ENCODE data around the gene SEC24A.
"Not testable (repeated sequence)": the region's sequence is repeated elsewhere in the genome, so short reads cannot be mapped to it uniquely, and the experiment has no call there.

The SEC24A gene

DNA sequence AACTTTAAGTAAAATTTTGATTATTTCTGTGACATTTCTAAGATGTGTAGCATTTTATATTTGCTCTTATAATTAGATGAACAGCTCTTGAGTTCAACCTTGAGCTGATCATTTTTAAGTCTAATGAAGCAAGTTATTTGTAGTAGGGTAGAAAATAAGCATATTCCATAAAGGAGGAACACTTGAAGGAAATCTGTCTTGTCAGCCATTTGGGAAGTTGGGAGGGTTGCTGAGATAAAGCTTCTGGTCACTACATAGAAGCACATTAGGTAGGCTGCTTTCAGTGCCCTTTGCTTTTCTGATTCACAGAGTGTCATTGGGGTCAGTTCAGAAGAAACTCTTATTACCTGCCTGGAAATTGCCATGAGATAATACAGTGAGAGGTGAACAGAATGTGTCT, 44.1 kb downstream of the SEC24A start:
- peaks cover 80% of the 10 kb centered on the region for H3K36me3 ChIP-seq (ENCODE audit: control insufficient read depth, insufficient read depth, low read length)
- H3K9me3 ChIP-seq (ENCODE audit: control insufficient read depth, low read length), result no peaks in the 10 kb centered on the region
- no peak overlapping the region for H3K27ac ChIP-seq (ENCODE audit: low read depth, low read length, severe bottlenecking)
- no peak overlapping the region for H3K4me3 ChIP-seq (ENCODE audit: extremely low read depth, insufficient read depth, low read length, poor library complexity, severe bottlenecking)
- H3K4me1 ChIP-seq (ENCODE audit: control insufficient read depth, insufficient read depth, low read length, poor library complexity, severe bottlenecking), result no peaks in the 10 kb centered on the region

GRCh38 chr5:134708301-134708700, 59.7 kb downstream of the SEC24A start:
- whole genome bisulfite sequencing, 2 experiments (ENCODE audit: insufficient coverage in 2 of 2), result no CpG with 5 or more reads among the region's 1 CpG
- Histone ChIP-seq H3K36me3 (ENCODE audit: control insufficient read depth, insufficient read depth, low read length) (peaks cover 90% of the 10 kb centered on the region), H3K9me3 (ENCODE audit: control insufficient read depth, low read length) (no peaks in the 10 kb centered on the region), H3K4me3 (ENCODE audit: extremely low read depth, insufficient read depth, low read length, poor library complexity, severe bottlenecking) (no peak overlapping the region), H3K27ac (ENCODE audit: low read depth, low read length, severe bottlenecking) (no peak overlapping the region), H3K4me1 (ENCODE audit: control insufficient read depth, insufficient read depth, low read length, poor library complexity, severe bottlenecking) (no peaks in the 10 kb centered on the region)

GRCh38 chr5:134714120-134714519, 65.5 kb downstream of the SEC24A start:
- 47 to 57% methylated on average over 2 of the region's 5 CpGs for WGBS, 2 experiments (ENCODE audit: insufficient coverage in 2 of 2)

GRCh38 chr5:134714541-134714940, 66.0 kb downstream of the SEC24A start:
- Histone ChIP-seq H3K9me3 (ENCODE audit: control insufficient read depth, low read length) (no peaks in the 10 kb centered on the region), H3K27ac (ENCODE audit: low read depth, low read length, severe bottlenecking) (no peak overlapping the region), H3K4me3 (ENCODE audit: extremely low read depth, insufficient read depth, low read length, poor library complexity, severe bottlenecking) (no peak overlapping the region), H3K36me3 (ENCODE audit: control insufficient read depth, insufficient read depth, low read length) (peaks cover 85% of the 10 kb centered on the region), H3K4me1 (ENCODE audit: control insufficient read depth, insufficient read depth, low read length, poor library complexity, severe bottlenecking) (no peaks in the 10 kb centered on the region)
- WGBS, 2 experiments (ENCODE audit: insufficient coverage in 2 of 2), result 100% methylated on average over 2 to 3 of the region's 3 CpGs

More at GRCh38 chr5:134714120-134714519, 65.5 kb downstream of the SEC24A start:
- H3K9me3 ChIP-seq (ENCODE audit: control insufficient read depth, low read length), result no peaks in the 10 kb centered on the region
- no peak overlapping the region for H3K27ac ChIP-seq (ENCODE audit: low read depth, low read length, severe bottlenecking)
- H3K4me1 ChIP-seq (ENCODE audit: control insufficient read depth, insufficient read depth, low read length, poor library complexity, severe bottlenecking), result no peaks in the 10 kb centered on the region
- peaks cover 80% of the 10 kb centered on the region for H3K36me3 ChIP-seq (ENCODE audit: control insufficient read depth, insufficient read depth, low read length)
- no peak overlapping the region for H3K4me3 ChIP-seq (ENCODE audit: extremely low read depth, insufficient read depth, low read length, poor library complexity, severe bottlenecking)

GRCh38 chr5:134715466-134715865, 66.9 kb downstream of the SEC24A start:
- not testable (repeated sequence) for H3K27ac ChIP-seq (ENCODE audit: low read depth, low read length, severe bottlenecking); H3K4me3 ChIP-seq (ENCODE audit: extremely low read depth, insufficient read depth, low read length, poor library complexity, severe bottlenecking); H3K9me3 ChIP-seq (ENCODE audit: control insufficient read depth, low read length); H3K4me1 ChIP-seq (ENCODE audit: control insufficient read depth, insufficient read depth, low read length, poor library complexity, severe bottlenecking)
- 79 to 97% methylated on average over 3 of the region's 4 CpGs for WGBS, 2 experiments (ENCODE audit: insufficient coverage in 2 of 2)
- peaks cover 86% of the 10 kb centered on the region for H3K36me3 ChIP-seq (ENCODE audit: control insufficient read depth, insufficient read depth, low read length)

- peaks cover 41% of the 10 kb centered on the region for H3K36me3 ChIP-seq (ENCODE audit: control insufficient read depth, insufficient read depth, low read length)
Measured at GRCh38 chr5:134724872-134725271, 76.3 kb downstream of the SEC24A start.

DNA sequence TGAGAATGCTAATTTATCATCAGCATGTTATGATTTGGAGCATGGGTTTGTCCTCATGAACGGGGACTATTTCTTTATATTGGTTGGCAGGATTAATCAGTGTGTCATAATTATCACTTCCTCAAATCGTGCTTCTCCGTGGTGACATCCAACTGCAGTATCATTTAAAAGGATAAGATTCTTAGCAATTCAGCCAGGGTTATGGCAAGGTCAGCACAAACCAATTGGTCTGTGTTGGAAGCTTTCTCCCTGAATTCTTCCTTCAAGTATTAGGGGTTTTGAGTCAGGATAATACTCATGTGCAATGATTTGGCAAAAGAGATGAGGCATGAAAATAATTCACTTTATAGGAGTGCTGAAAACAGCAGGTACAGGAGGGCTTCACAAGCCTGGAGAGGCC, 84.2 kb downstream of the SEC24A start:
- 83% methylated on average over 2 of the region's 3 CpGs; no CpG with 5 or more reads in 1 of the 2 experiments for WGBS, 2 experiments (ENCODE audit: insufficient coverage in 2 of 2)
- Histone ChIP-seq H3K36me3 (ENCODE audit: control insufficient read depth, insufficient read depth, low read length) (peaks cover under 1% of the 10 kb centered on the region), H3K4me3 (ENCODE audit: extremely low read depth, insufficient read depth, low read length, poor library complexity, severe bottlenecking) (no peak overlapping the region), H3K4me1 (ENCODE audit: control insufficient read depth, insufficient read depth, low read length, poor library complexity, severe bottlenecking) (no peaks in the 10 kb centered on the region), H3K9me3 (ENCODE audit: control insufficient read depth, low read length) (no peaks in the 10 kb centered on the region), H3K27ac (ENCODE audit: low read depth, low read length, severe bottlenecking) (no peak overlapping the region)

More at GRCh38 chr5:134724872-134725271, 76.3 kb downstream of the SEC24A start:
- Histone ChIP-seq H3K27ac (ENCODE audit: low read depth, low read length, severe bottlenecking) (no peak overlapping the region), H3K4me1 (ENCODE audit: control insufficient read depth, insufficient read depth, low read length, poor library complexity, severe bottlenecking) (no peaks in the 10 kb centered on the region), H3K4me3 (ENCODE audit: extremely low read depth, insufficient read depth, low read length, poor library complexity, severe bottlenecking) (no peak overlapping the region), H3K9me3 (ENCODE audit: control insufficient read depth, low read length) (no peaks in the 10 kb centered on the region)
- 100% methylated on average over 1 of the region's 1 CpG; no CpG with 5 or more reads in 1 of the 2 experiments for WGBS, 2 experiments (ENCODE audit: insufficient coverage in 2 of 2)

DNA sequence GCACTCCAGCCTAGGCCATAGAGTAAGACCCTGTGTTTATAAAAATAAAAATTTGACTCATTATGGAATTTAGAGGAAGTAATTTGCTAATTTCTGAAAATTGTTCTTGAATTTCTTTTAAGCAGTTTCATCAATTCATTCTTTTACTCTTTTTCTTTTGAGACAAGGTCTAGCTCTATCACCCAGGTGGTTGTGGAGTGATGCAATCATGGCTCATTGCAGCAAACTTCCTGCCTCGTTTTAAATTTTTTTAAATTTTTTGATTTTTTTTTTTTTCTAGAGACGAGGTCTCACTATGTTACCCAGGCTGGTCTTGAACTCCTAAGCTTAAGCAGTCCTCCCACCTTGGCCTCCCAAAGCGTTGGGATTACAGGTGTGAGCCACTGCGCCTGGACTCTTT, 86.7 kb downstream of the SEC24A start:
- no peak overlapping the region for H3K27ac ChIP-seq (ENCODE audit: low read depth, low read length, severe bottlenecking)
- H3K4me1 ChIP-seq (ENCODE audit: control insufficient read depth, insufficient read depth, low read length, poor library complexity, severe bottlenecking), result peaks cover 7% of the 10 kb centered on the region
- no peaks in the 10 kb centered on the region for H3K9me3 ChIP-seq (ENCODE audit: control insufficient read depth, low read length)
- no peak overlapping the region for H3K4me3 ChIP-seq (ENCODE audit: extremely low read depth, insufficient read depth, low read length, poor library complexity, severe bottlenecking)
- no peaks in the 10 kb centered on the region for H3K36me3 ChIP-seq (ENCODE audit: control insufficient read depth, insufficient read depth, low read length)
- 92 to 97% methylated on average over 3 to 4 of the region's 4 CpGs for WGBS, 2 experiments (ENCODE audit: insufficient coverage in 2 of 2)

DNA sequence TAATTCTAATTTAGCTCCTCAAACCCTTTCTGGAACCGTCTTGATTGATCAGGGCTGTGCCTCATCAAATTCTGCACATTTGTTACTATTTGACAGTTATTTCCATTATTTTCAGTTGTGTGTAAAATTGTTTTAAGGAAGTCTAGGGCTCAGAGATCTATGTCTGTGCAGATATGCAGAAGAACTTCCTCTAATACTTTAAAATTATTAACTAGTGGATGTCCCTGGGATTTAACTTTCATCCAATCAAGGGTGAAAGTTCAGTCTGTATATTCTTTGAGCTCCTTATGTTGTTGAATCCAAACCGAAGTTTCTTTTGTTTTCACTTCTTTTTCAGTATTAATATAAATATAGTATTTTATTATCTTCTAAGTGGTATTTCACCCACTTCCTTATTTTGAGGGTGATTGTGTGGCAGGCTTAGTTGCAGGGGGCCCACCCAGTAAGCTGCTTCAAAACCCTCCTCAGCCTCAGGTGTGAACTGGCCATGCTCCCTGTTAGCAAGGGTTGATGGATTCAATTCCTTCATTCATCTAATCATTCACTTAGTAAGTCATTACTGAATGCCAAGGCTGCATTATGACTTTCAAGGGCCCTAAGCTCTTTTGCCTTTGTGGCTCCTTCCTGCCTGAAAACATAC, 87.7 kb downstream of the SEC24A start:
- Histone ChIP-seq H3K4me3 (ENCODE audit: extremely low read depth, insufficient read depth, low read length, poor library complexity, severe bottlenecking) (no peak overlapping the region), H3K4me1 (ENCODE audit: control insufficient read depth, insufficient read depth, low read length, poor library complexity, severe bottlenecking) (peaks cover 7% of the 10 kb centered on the region), H3K36me3 (ENCODE audit: control insufficient read depth, insufficient read depth, low read length) (peaks cover 10% of the 10 kb centered on the region), H3K27ac (ENCODE audit: low read depth, low read length, severe bottlenecking) (no peak overlapping the region), H3K9me3 (ENCODE audit: control insufficient read depth, low read length) (no peaks in the 10 kb centered on the region)
- WGBS, 2 experiments (ENCODE audit: insufficient coverage in 2 of 2), result no CpG with 5 or more reads among the region's 2 CpGs

DNA sequence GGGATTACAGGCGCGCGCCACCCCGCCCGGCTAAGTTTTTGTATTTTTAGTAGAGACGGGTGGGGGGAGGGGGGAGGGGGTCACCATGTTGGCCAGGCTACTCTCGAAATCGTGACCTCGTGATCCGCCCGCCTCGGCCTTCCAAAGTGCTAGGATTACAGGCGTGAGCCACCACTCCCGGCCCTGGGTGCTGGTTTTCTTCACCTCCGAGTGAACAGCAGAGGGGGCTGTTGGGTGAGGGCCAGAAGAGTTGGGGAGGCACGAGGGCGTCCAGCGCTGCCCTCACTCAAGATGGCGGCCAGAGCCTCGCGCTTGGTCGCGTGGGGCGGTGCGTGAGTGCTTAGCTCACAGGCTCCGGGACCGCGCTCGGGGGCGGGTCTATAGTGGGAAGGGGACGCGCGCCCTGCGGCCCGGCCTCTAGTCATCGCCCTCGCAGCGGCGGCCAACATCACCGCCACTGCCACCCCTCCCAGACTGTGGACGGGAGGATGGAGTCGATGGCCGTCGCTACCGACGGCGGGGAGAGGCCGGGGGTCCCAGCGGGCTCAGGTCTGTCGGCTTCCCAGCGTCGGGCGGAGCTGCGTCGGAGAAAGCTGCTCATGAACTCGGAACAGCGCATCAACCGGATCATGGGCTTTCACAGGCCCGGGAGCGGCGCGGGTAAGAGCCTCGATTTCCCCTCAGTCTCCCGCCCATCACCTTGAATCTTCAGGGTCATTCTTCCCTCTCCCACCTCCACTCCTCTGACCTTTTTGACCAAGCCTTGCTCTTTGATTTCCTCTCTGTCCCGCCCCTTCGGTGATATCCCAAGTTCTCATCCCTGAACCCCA, 89.8 kb downstream of the SEC24A start, which contains the start of gene CAMLG:
Gene CAMLG (plus strand): TSS at position 416 of the 830 bp plus-strand sequence. CDS start 73 bp downstream, at position 489.
- peak within 1 kb of the TSS; percentile 96 for H3K27ac ChIP-seq (ENCODE audit: low read depth, low read length, severe bottlenecking)
- peak within 1 kb of the TSS; percentile 81 for H3K4me3 ChIP-seq (ENCODE audit: extremely low read depth, insufficient read depth, low read length, poor library complexity, severe bottlenecking)
- 1% methylated on average over 47 to 50 of the region's 66 CpGs for WGBS, 2 experiments (ENCODE audit: insufficient coverage in 2 of 2)
- no peaks in the 10 kb centered on the region for H3K9me3 ChIP-seq (ENCODE audit: control insufficient read depth, low read length)
- peaks cover 28% of the 10 kb centered on the region for H3K36me3 ChIP-seq (ENCODE audit: control insufficient read depth, insufficient read depth, low read length)
- peaks cover 7% of the 10 kb centered on the region for H3K4me1 ChIP-seq (ENCODE audit: control insufficient read depth, insufficient read depth, low read length, poor library complexity, severe bottlenecking)

All from mesodermal cell (in vitro differentiated cells).